MM.1S (cell line): ENCODE data around the gene SDK1.

Source experiments
- DNase-seq: peaks from one replicate; pipeline ENCODE4 v3.0.0-alpha.2; 2015
- H2AFZ ChIP-seq: fragments of 300-600 bp; sonication (generic); 2 replicates; pipeline ENCODE4 v1.6.0; 2016; ENCODE audit warnings: antibody characterized with exemption, low read length
- H3F3A ChIP-seq: fragments of 300-600 bp; sonication (generic); 2 replicates; pipeline ENCODE4 v1.6.1; 2016; ENCODE audit warnings: mild to moderate bottlenecking, antibody characterized with exemption, low read length, moderate library complexity, mixed read lengths; ENCODE audit not compliant: insufficient read depth
- H3K27ac ChIP-seq: fragments of 300-600 bp; sonication (generic); 2 replicates; pipeline ENCODE4 v1.5.1; 2016; ENCODE audit warnings: mild to moderate bottlenecking, low read length
- H3K27me3 ChIP-seq: fragments of 300-600 bp; sonication (generic); replicated peaks from 2 replicates; pipeline ENCODE4 v1.6.0; 2016; ENCODE audit warnings: low read length; ENCODE audit not compliant: insufficient read depth
- H3K36me3 ChIP-seq: fragments of 300-600 bp; sonication (generic); replicated peaks from 2 replicates; pipeline ENCODE4 v1.6.1; 2016; ENCODE audit warnings: mild to moderate bottlenecking, low read length, mixed read lengths; ENCODE audit not compliant: insufficient read depth
- H3K4me1 ChIP-seq: fragments of 300-600 bp; sonication (generic); 2 replicates; pipeline ENCODE4 v1.6.1; 2016; ENCODE audit warnings: low read length, mixed read lengths
- H3K4me2 ChIP-seq: fragments of 300-600 bp; sonication (generic); 2 replicates; pipeline ENCODE4 v1.6.0; 2016; ENCODE audit warnings: low read depth, low read length
- H3K4me3 ChIP-seq: fragments of 300-600 bp; sonication (generic); 2 replicates; pipeline ENCODE4 v1.5.1; 2016; ENCODE audit warnings: low read length, mixed read lengths
- H3K79me2 ChIP-seq: fragments of 300-600 bp; sonication (generic); 2 replicates; pipeline ENCODE4 v1.6.1; 2016; ENCODE audit warnings: mixed run types, low read length, mixed read lengths
- H3K9ac ChIP-seq: fragments of 300-600 bp; sonication (generic); 2 replicates; pipeline ENCODE4 v1.6.1; 2016; ENCODE audit warnings: low read length, mixed read lengths
- H3K9me2 ChIP-seq: fragments of 300-600 bp; sonication (generic); replicated peaks from 2 replicates; pipeline ENCODE4 v1.6.1; 2016; ENCODE audit warnings: mild to moderate bottlenecking, low read length, mixed read lengths; ENCODE audit not compliant: insufficient read depth
- H3K9me3 ChIP-seq: fragments of 300-600 bp; sonication (generic); replicated peaks from 2 replicates; pipeline ENCODE4 v1.6.1; 2016; ENCODE audit warnings: mild to moderate bottlenecking, low read length, mixed read lengths; ENCODE audit not compliant: insufficient read depth
- H4K20me1 ChIP-seq: fragments of 300-600 bp; sonication (generic); 2 replicates; pipeline ENCODE4 v1.6.1; 2016; ENCODE audit warnings: mild to moderate bottlenecking, low read length, moderate library complexity, mixed read lengths; ENCODE audit not compliant: insufficient read depth
- EZH2 ChIP-seq: fragments of 300-600 bp; sonication (generic); optimal IDR thresholded peaks from 2 replicates; pipeline ENCODE3; 2017; ENCODE audit warnings: low read depth, mild to moderate bottlenecking, antibody characterized with exemption, low read length, mixed read lengths
- EZH2phosphoT487 ChIP-seq: fragments of 300-600 bp; sonication (generic); IDR thresholded peaks from 2 replicates; pipeline ENCODE4 v1.6.1; 2018; ENCODE audit warnings: antibody characterized with exemption, low read length
- TF ChIP-seq, protein P1 (sequence below): fragments of 300-600 bp; sonication (generic); IDR thresholded peaks from 2 replicates; pipeline ENCODE4 v1.5.1; 2016; ENCODE audit warnings: antibody characterized with exemption, low read length, mixed read lengths

Gene SDK1

DNA sequence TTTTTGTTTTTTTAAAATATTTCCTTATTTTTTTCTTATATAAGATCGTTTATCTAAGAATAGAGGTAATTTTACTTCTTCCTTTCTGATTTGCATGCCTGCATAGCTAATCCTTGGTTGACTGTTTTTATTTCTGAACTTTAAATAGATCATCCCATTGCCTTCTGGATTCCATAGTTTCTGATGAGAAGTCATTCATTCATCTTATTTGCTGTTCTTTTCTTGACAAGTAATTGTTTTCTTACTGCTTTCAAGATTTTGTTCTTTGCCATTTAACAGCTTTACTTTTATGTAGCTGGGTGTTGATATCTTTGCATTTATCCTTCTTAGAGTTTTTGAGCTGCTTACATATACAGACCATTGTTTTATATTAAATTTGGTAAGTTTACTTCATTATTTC is 437.9 kb downstream of the SDK1 start:
- no peaks in the 10 kb centered on the region for H4K20me1 ChIP-seq
- H3K4me1 ChIP-seq, result no peaks in the 10 kb centered on the region
- H3K36me3 ChIP-seq, result no peaks in the 10 kb centered on the region
- H3F3A ChIP-seq, result no peaks in the 10 kb centered on the region
- H3K79me2 ChIP-seq, result no peaks in the 10 kb centered on the region
- no peak overlapping the region for H3K9ac ChIP-seq
- no peak overlapping the region for H3K27ac ChIP-seq
- no peaks in the 10 kb centered on the region for H3K27me3 ChIP-seq
- no peak overlapping the region for H3K4me3 ChIP-seq
- TF ChIP-seq, protein P1, sequence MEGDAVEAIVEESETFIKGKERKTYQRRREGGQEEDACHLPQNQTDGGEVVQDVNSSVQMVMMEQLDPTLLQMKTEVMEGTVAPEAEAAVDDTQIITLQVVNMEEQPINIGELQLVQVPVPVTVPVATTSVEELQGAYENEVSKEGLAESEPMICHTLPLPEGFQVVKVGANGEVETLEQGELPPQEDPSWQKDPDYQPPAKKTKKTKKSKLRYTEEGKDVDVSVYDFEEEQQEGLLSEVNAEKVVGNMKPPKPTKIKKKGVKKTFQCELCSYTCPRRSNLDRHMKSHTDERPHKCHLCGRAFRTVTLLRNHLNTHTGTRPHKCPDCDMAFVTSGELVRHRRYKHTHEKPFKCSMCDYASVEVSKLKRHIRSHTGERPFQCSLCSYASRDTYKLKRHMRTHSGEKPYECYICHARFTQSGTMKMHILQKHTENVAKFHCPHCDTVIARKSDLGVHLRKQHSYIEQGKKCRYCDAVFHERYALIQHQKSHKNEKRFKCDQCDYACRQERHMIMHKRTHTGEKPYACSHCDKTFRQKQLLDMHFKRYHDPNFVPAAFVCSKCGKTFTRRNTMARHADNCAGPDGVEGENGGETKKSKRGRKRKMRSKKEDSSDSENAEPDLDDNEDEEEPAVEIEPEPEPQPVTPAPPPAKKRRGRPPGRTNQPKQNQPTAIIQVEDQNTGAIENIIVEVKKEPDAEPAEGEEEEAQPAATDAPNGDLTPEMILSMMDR, result no peak
- no peak for TF ChIP-seq EZH2phosphoT487
- no peak for TF ChIP-seq EZH2
- no peaks in the 10 kb centered on the region; the same call in 1 of the 2 replicates for H3K9me3 ChIP-seq
- no peak overlapping the region for H3K4me2 ChIP-seq
- no peak overlapping the region for H2AFZ ChIP-seq
- H3K9me2 ChIP-seq, result no peaks in the 10 kb centered on the region
- no peak for DNase-seq

DNA sequence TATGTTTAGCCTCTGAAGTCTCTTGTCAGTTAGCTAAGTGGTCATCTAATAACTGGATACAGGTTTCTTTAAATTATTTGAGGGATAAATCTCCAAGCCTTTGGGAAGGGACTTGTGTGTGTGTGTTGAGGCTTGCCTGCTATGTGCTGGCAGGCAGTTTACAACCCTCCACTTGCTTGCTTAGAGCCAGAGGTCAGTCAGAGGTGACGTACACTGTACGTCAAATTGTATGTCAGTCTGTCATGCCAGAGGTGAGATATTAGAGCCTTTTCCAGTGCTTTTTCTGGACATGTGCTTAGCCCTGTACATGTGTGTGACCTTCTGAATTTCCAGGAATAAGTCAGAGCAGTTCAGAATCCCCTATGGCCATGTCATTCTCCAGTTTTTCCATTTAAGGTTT is 438.9 kb downstream of the SDK1 start:
- Histone ChIP-seq H3K9me3 (no peaks in the 10 kb centered on the region; the same call in 1 of the 2 replicates), H3K36me3 (no peaks in the 10 kb centered on the region), H3K9me2 (no peaks in the 10 kb centered on the region), H3F3A (no peaks in the 10 kb centered on the region), H3K9ac (no peak overlapping the region), H3K27ac (no peak overlapping the region), H4K20me1 (no peaks in the 10 kb centered on the region), H3K4me1 (no peaks in the 10 kb centered on the region), H3K4me3 (no peak overlapping the region), H3K4me2 (no peak overlapping the region), H3K79me2 (no peaks in the 10 kb centered on the region), H2AFZ (no peak overlapping the region), H3K27me3 (no peaks in the 10 kb centered on the region)
- no peak for TF ChIP-seq EZH2phosphoT487
- no peak for TF ChIP-seq EZH2
- TF ChIP-seq, protein P1, result no peak
- no peak for DNase-seq

DNA sequence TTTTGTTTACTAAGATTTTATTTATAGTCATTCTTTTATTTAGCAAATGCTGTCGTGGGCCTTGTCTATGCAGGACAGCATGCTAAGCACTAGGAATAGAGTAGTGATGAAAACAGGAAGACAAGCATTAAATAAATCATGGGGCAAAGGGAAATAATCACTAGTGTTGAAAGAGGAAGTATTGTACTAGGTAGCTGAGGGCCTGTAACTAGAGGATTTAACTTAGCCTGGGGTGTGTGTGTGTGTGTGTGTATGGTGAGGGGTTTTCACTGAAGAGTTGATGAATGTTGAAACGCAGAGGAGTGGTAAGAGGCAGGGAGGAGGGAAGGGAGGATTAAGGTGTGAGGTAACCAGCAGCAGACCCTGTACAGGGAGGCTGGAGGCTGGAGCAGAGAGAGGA is 446.4 kb downstream of the SDK1 start:
- H3K4me3 ChIP-seq, result no peak overlapping the region
- H3F3A ChIP-seq, result no peaks in the 10 kb centered on the region
- no peak for TF ChIP-seq EZH2
- TF ChIP-seq, protein P1, result no peak
- no peak for TF ChIP-seq EZH2phosphoT487
- no peaks in the 10 kb centered on the region for H3K36me3 ChIP-seq
- H3K4me1 ChIP-seq, result no peaks in the 10 kb centered on the region
- no peaks in the 10 kb centered on the region for H3K79me2 ChIP-seq
- no peaks in the 10 kb centered on the region for H3K27me3 ChIP-seq
- H3K9ac ChIP-seq, result no peak overlapping the region
- no peaks in the 10 kb centered on the region for H4K20me1 ChIP-seq
- no peaks in the 10 kb centered on the region for H3K9me2 ChIP-seq
- no peak overlapping the region for H3K27ac ChIP-seq
- H3K4me2 ChIP-seq, result no peak overlapping the region
- no peak for DNase-seq
- H3K9me3 ChIP-seq, result no peaks in the 10 kb centered on the region
- H2AFZ ChIP-seq, result no peak overlapping the region
